Measurements from ENCODE around the gene HM13. TPM values are rescaled to one million over a fixed set of nuclear protein-coding genes. Genes with fewer than 3 reads are reported as not detected.
"Not testable (repeated sequence)": the region's sequence is repeated elsewhere in the genome, so short reads cannot be mapped to it uniquely, and the experiment has no call there.

HM13 gene
- total RNA-seq, 1 donor = 62.0 TPM

DNA sequence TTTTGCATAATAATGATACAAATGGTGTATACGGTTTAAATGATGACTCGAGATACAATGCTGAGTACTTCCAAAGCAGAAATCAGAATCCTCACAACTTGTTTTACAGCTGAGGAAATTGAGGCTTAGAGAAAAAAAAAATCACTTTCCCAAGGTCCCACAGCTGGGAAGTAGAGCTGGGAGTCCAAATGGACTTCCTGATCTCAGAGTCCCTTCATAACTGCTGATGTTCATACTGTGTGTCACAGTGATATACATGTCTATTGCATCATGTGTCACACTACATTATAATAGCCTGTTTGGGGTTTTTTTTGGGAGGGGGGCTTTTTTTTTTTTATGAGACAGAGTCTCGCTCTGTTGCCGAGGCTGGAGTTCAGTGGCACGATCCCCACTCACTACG, 8.5 kb downstream of the HM13 start:
- Histone ChIP-seq H3K27me3 (ENCODE audit: insufficient read depth, low read length) (no peaks in the 10 kb centered on the region), H3K9me3 (ENCODE audit: low read depth, low read length) (no peaks in the 10 kb centered on the region), H3K4me3 (ENCODE audit: low read length) (no peak overlapping the region), H3K4me1 (ENCODE audit: insufficient read depth, low read length) (peaks cover 72% of the 10 kb centered on the region)

DNA sequence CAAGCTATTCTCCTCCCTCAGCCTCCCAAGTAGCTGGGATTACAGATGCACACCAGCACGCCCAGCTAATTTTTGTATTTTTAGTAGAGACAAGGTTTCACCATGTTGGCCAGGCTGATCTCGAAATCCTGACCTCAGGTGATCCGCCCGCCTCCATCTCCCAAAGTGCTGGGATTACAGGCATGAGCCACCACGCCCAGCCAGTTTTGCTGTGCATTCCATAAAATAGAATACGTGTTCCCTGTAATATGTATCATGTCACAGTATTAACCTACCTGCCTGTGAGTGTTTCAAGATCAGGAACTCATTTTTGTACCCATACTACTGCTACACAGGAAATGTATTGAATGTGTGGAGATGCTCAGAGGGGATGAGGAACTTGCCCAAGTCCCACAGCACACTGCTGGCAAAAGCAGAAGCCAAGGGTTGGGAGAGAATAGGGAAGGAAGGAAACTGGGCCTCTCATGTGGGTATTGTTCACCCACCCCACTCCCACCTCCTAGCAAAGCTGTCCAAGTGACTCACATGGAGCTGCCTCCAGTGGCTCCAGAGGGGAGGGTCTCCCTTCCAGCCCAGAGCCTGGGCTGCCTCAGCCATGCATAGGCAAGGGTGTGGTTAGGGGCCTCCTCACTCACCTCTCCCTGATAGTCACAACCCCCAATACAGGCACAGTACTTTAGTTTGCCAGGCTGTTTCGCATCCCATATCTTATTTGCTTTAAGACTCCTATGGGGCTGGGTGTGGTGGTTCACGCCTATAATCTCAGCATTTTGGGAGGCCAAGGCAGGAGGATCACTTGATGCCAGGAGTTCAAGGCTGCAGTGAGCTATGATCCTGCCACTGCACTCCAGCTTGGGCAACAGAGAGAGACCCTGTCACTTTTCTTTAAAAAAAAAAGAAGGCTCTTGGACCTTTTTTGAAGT, 9.4 kb downstream of the HM13 start:
- peaks cover 69% of the 10 kb centered on the region for H3K4me1 ChIP-seq (ENCODE audit: insufficient read depth, low read length)
- H3K27me3 ChIP-seq (ENCODE audit: insufficient read depth, low read length) = no peaks in the 10 kb centered on the region
- no peak overlapping the region for H3K4me3 ChIP-seq (ENCODE audit: low read length)
- H3K9me3 ChIP-seq (ENCODE audit: low read depth, low read length) = no peaks in the 10 kb centered on the region

DNA sequence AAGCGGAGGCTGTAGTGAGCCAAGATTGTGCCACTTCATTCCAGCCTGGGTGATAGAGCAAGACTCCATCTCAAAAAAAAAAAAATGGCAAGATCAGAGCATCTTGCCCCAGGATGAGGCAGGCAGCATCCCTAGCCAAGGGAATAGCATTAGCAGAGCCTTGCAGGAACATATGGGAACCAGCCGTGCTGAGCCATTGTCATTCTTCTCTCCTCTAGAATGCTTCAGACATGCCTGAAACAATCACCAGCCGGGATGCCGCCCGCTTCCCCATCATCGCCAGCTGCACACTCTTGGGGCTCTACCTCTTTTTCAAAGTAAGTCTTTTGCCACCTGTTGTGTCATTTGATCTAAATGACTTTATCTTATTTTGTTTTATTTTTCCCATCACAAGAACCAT, 13.0 kb downstream of the HM13 start:
- no peaks in the 10 kb centered on the region for H3K27me3 ChIP-seq (ENCODE audit: insufficient read depth, low read length)

DNA sequence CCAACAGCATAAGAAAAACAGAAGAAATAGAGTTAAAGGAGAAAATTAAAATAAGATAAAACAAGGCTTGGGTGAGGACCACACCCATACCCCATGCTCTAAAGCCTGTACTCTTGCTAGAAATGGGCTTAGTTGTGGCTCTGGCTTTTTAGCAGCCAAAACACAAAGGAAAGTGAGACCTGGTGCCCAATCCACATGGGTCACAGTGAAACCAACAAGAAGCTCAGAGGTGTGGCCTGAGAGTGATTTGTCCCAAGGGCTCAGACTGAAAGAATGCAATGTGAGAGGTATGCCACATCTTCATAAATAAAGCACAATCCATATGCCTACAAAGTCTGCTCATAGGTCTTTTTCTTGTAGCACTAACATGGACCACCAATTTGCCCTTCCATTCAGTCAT, 21.1 kb downstream of the HM13 start:
- H3K27me3 ChIP-seq (ENCODE audit: insufficient read depth, low read length) = no peaks in the 10 kb centered on the region
- peaks cover 18% of the 10 kb centered on the region for H3K4me1 ChIP-seq (ENCODE audit: insufficient read depth, low read length)
- H3K9me3 ChIP-seq (ENCODE audit: low read depth, low read length) = no peaks in the 10 kb centered on the region
- H3K4me3 ChIP-seq (ENCODE audit: low read length) = no peak overlapping the region

More for the DNA sequence above, 13.0 kb downstream of the HM13 start:
- Histone ChIP-seq H3K9me3 (ENCODE audit: low read depth, low read length) (no peaks in the 10 kb centered on the region), H3K4me3 (ENCODE audit: low read length) (no peak overlapping the region), H3K4me1 (ENCODE audit: insufficient read depth, low read length) (peaks cover 33% of the 10 kb centered on the region)

DNA sequence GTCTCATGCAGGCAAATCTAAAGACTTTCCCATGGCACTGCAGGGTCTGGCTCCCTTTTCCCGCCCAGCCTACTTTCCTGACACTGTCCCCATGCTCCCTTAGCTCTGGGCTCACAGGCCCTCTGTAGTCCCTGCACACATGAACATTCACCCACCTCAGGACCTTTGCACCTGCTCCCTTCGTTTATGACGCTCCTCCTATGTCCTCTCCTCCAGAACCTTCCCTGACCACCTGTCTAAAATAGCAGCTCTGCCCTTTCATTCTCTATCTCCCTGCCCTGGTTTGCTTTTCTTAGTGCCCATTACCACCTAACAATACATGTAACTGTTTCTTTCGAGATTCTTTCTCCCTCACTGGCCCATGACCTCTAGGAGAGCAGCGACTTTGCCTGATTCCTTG, 22.3 kb downstream of the HM13 start:
- Histone ChIP-seq H3K27me3 (ENCODE audit: insufficient read depth, low read length) (no peaks in the 10 kb centered on the region), H3K9me3 (ENCODE audit: low read depth, low read length) (no peaks in the 10 kb centered on the region), H3K4me1 (ENCODE audit: insufficient read depth, low read length) (peaks cover 21% of the 10 kb centered on the region), H3K4me3 (ENCODE audit: low read length) (no peak overlapping the region)

DNA sequence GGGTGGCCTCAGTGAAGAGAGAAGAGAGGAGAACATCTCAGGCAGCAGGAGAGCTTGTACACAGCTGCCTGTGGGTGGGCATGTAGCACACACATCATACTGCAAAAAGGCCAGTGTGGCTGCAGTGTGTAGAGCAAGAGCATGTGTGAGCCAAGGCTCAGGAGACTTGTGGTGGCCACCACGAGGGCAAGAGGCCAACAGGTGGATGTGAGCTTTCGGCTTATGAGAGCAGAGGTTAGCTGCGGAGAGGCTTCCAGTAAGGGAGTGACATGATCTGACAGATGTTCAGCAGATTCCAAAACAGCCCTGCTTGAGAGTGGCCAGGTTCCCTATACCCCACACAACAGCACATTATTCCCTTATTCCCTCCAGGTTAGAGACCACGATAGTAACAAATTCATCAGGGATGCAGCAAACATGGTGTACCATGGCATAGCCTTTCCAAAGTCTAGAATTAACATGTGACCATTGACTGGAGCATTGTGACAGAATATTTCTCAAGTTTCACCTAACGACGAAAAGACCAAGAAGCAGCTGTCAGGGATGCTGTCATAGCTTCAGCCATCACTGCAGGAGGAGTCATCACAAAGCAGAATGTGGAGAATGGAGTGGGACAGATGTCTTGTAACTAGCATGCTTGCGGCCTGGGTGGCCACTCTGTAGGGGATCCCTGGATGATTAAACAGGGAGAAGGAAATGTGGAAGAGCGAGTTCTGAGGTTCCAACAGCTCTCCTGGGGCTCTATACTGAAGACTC, 23.1 kb downstream of the HM13 start:
- Histone ChIP-seq H3K4me3 (ENCODE audit: low read length) (no peak overlapping the region), H3K4me1 (ENCODE audit: insufficient read depth, low read length) (peaks cover 28% of the 10 kb centered on the region), H3K9me3 (ENCODE audit: low read depth, low read length) (no peaks in the 10 kb centered on the region), H3K27me3 (ENCODE audit: insufficient read depth, low read length) (no peaks in the 10 kb centered on the region)

DNA sequence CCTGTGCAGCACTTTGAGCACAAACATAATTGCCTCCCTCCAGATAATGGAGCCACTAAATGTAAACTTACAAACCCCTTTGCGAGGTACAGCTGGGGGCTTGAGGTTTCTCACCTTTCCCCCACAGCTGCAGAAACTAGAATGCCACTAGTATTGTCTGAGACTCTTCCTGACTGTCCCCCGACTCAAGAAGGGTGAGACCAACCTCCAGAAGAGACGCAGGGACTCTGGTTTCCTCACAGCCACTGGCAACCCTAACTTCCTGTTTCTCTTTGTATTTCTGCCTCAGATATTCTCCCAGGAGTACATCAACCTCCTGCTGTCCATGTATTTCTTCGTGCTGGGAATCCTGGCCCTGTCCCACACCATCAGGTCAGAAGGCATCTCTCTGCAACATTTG, 23.6 kb downstream of the HM13 start:
- H3K4me1 ChIP-seq (ENCODE audit: insufficient read depth, low read length) = peaks cover 33% of the 10 kb centered on the region
- no peak overlapping the region for H3K4me3 ChIP-seq (ENCODE audit: low read length)

DNA sequence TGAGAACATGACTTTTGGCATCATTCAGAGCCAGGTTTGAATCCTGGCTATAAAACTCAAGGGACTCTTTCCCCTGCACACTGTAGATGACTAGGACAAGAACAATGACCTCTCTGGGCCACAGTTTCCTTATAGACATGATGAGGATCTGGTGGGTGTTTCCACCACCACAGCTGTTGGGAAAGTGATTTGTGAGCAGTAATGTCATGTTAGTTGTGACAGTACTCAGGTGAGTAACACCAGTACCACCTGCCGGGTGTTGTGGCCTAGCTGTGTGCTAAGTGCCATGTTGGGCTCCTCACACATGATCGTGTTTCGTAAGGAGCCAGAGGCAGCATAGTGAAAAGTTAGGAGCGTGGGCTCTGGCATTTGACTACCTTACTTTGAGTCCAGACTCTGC, 24.1 kb downstream of the HM13 start:
- Histone ChIP-seq H3K4me3 (ENCODE audit: low read length) (no peak overlapping the region), H3K9me3 (ENCODE audit: low read depth, low read length) (no peaks in the 10 kb centered on the region), H3K4me1 (ENCODE audit: insufficient read depth, low read length) (peaks cover 35% of the 10 kb centered on the region), H3K27me3 (ENCODE audit: insufficient read depth, low read length) (no peaks in the 10 kb centered on the region)

More for the DNA sequence above, 23.6 kb downstream of the HM13 start:
- H3K27me3 ChIP-seq (ENCODE audit: insufficient read depth, low read length) = no peaks in the 10 kb centered on the region
- H3K9me3 ChIP-seq (ENCODE audit: low read depth, low read length) = no peaks in the 10 kb centered on the region

DNA sequence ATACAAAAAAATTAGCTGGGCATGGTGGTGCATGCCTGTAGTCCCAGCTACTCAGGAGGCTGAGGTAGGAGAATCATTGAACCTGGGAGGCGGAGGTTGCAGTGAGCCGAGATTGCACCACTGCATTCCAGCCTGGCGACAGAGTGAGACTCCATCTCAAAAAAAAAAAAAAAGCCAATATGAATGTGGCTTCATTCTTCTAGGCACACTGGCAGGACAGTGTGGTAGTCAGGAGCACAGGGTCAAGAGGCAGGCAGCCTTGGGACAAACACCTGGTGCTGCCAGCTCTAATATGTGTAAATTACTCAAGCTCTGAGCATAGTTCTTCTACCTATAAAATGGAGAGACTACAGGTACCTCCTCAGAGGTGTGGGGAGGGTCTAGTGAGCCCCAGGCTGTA, 25.4 kb downstream of the HM13 start:
- not testable (repeated sequence) for H3K27me3 ChIP-seq (ENCODE audit: insufficient read depth, low read length); H3K4me3 ChIP-seq (ENCODE audit: low read length); H3K9me3 ChIP-seq (ENCODE audit: low read depth, low read length)
- peaks cover 35% of the 10 kb centered on the region for H3K4me1 ChIP-seq (ENCODE audit: insufficient read depth, low read length)

DNA sequence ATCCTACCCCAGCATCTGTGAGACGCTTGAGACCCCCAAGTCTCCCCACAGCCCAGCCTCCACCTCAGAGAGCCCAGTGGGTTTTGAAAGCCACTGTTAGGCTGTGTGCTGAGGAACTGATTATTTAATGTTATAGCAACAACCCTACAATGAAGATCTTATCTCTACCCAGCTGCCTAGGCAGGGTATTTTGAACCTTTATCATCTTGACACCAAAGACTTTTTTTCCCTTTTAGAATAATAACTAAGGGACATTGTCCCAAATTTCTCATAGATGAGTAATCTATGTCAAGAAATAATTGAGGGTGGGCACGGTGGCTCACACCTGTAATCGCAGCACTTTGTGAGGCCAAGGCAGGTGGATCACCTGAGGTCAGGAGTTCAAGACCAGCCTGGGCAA, 26.2 kb downstream of the HM13 start:
- peaks cover 35% of the 10 kb centered on the region for H3K4me1 ChIP-seq (ENCODE audit: insufficient read depth, low read length)
- H3K9me3 ChIP-seq (ENCODE audit: low read depth, low read length) = no peaks in the 10 kb centered on the region
- no peaks in the 10 kb centered on the region for H3K27me3 ChIP-seq (ENCODE audit: insufficient read depth, low read length)
- H3K4me3 ChIP-seq (ENCODE audit: low read length) = no peak overlapping the region

DNA sequence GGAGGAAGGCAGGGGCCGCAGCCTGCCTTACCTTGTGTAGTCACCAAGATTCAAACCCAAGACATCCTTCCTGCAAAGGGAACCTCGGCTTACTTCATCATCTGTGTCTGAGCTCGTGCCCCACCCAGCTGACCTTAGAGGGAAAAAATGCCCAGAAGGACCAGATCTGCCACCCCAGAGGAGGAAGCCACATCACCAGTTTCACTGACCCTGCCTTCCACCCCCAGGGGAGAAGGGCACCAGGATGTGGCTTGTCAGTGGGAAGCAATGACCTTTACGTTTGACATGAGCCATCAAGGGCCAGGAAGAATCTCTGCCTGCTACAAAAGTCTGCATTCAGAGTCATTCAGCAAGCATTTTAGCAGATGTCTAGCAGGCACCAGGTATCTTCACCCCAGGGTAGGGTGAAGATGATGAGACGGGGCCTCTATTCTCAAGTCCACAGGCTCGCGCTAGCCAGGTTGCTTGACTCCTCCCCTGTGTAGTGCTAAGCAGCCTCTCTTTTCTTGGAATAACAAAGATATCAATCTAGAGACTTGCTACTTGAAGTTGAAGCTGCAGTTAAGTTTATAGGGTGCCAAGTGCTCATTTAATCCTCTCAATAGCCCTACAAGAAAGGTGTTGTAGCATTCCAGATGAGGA, 28.1 kb downstream of the HM13 start:
- H3K27me3 ChIP-seq (ENCODE audit: insufficient read depth, low read length) = no peaks in the 10 kb centered on the region
- peaks cover 35% of the 10 kb centered on the region for H3K4me1 ChIP-seq (ENCODE audit: insufficient read depth, low read length)
- H3K9me3 ChIP-seq (ENCODE audit: low read depth, low read length) = no peaks in the 10 kb centered on the region
- H3K4me3 ChIP-seq (ENCODE audit: low read length) = no peak overlapping the region

DNA sequence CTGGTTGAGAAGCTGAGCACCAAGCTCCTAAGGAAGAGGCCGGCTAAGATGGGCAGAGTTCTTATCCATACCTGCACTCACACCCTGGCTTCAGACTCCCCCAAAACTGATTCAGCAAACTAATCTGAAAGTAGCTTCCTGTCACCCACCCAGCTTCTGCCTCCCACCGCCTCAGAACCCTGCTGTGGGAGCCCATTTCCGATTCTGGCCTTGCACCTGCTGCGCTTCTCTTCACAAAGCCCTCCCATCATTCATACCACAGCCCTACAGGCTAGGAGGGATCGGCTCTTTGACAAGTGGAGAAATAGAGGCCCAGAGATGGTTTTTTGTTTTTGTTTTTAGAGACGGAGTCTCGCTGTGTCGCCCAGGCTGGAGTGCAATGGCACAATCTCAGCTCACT, 28.7 kb downstream of the HM13 start:
- H3K9me3 ChIP-seq (ENCODE audit: low read depth, low read length) = no peaks in the 10 kb centered on the region
- no peaks in the 10 kb centered on the region for H3K27me3 ChIP-seq (ENCODE audit: insufficient read depth, low read length)
- peaks cover 34% of the 10 kb centered on the region for H3K4me1 ChIP-seq (ENCODE audit: insufficient read depth, low read length)
- H3K4me3 ChIP-seq (ENCODE audit: low read length) = no peak overlapping the region

DNA sequence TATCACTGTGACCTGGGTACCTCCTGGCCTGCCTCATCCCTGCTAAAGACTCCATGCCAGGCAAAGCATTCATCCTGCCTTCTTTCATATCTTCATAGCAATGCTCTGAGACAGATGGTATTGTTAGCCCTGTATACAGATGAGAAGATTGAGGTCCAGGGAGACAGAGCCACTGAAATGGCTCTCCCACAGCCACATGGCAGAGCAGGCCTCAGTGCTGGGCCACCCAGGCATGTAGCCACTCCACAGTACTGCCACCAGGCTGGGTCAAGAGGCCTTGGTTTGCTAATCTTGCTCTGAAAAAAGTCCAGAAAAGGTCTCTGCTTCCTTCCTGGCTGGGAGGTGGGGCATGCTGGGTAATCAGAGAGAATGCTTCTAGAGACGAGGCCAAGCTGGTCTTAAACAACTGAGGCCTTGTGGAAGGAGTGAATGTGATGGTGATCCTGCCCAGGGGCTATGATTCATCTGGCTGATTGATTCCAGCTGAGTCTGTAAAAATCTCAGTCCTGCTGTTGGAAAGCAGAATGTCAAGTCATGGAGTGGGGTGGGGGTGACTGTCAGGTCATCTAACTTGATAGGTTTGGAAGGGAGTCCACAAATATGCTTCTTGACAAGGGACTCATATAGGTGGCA, 29.8 kb downstream of the HM13 start:
- Histone ChIP-seq H3K9me3 (ENCODE audit: low read depth, low read length) (no peaks in the 10 kb centered on the region), H3K4me1 (ENCODE audit: insufficient read depth, low read length) (peaks cover 37% of the 10 kb centered on the region), H3K4me3 (ENCODE audit: low read length) (no peak overlapping the region), H3K27me3 (ENCODE audit: insufficient read depth, low read length) (no peaks in the 10 kb centered on the region)

DNA sequence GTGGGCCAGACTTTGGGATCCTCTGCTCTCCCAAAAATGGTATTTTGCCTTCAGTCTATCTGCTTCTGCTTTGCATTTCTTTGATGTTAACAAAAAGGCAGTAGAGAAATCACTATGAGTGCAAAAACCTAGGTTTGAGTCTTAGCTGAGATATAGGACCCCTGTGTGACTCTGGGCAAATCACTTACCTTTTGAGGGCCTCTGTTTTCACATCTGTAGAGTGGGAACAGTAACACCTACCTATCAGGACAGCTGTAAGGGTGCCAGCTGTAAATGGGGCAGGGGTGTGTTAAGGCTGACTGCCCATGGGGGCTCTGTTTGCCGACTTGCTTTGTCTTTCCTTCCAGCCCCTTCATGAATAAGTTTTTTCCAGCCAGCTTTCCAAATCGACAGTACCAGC, 30.4 kb downstream of the HM13 start:
- no peak overlapping the region for H3K4me3 ChIP-seq (ENCODE audit: low read length)
- no peaks in the 10 kb centered on the region for H3K9me3 ChIP-seq (ENCODE audit: low read depth, low read length)
- peaks cover 37% of the 10 kb centered on the region for H3K4me1 ChIP-seq (ENCODE audit: insufficient read depth, low read length)
- H3K27me3 ChIP-seq (ENCODE audit: insufficient read depth, low read length) = no peaks in the 10 kb centered on the region

DNA sequence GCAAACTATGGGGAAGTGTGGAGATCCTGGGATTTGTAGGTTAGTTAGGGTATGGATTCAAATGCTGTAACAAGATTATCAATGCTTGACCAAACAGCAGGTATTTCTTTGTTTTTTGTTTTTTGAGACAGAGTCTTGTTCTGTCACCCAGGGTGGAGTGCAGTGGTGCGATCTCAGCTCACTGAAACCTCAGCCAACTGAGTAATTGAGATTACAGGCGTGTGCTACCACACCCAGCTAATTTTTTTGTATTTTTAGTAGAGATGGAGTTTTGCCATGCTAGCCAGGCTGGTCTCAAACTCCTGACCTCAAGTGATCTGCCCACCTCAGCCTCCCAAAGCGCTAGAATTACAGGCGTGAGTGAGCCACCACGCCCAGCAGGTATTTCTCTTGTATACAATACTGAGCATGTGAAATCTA, 31.4 kb downstream of the HM13 start:
- not testable (repeated sequence) for H3K9me3 ChIP-seq (ENCODE audit: low read depth, low read length); H3K4me3 ChIP-seq (ENCODE audit: low read length); H3K27me3 ChIP-seq (ENCODE audit: insufficient read depth, low read length)
- peaks cover 37% of the 10 kb centered on the region for H3K4me1 ChIP-seq (ENCODE audit: insufficient read depth, low read length)
